ENCODE measurements around the gene SLC22A14.

SLC22A14 gene

DNA sequence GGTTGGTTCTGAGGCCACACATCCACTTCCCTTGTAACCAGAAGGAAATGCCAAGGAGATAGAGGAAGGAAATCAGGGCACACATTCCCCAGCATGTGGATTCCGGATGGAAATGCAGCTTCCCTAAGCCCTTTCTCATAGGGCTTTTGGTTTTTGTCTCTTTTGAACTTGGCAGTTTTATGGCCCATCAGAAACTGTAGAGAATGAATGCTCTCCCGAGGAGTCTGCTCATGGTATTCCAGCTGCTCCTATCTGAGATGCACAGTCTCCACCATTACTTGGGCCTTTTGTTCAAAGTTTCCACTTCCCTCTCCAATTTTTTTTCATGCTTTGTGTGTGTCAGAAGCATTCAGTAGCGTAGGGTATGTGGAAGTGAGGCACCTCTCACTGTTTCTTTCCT is 85.7 kb downstream of the SLC22A14 start:
- DNase-seq (ENCODE audit: insufficient read length, low spot score) = no peak
- no peak for TF ChIP-seq CTCF (IDR thresholded peaks at IDR 0.05; ENCODE audit: insufficient read depth, missing control alignments)
- FAIRE-seq = no peak
